Measurements from ENCODE around the gene EFL1. TPM values are rescaled to one million over a fixed set of nuclear protein-coding genes. Genes with fewer than 3 reads are reported as not detected.

The EFL1 gene
- total RNA-seq, 1 donor from 2014 or later = 13.3 TPM

- intact Hi-C loops (cut with DNase I) = no loop called here
- Histone ChIP-seq H3K4me3 (no peak overlapping the region), H3K36me3 (no peaks in the 10 kb centered on the region), H3K4me1 (no peaks in the 10 kb centered on the region), H3K27ac (no peak overlapping the region), H3K27me3 (no peaks in the 10 kb centered on the region), H3K9me3 (no peaks in the 10 kb centered on the region)
- TF ChIP-seq POLR2A (IDR thresholded peaks at IDR 0.05) (no peak), POLR2AphosphoS5 (IDR thresholded peaks at IDR 0.05; ENCODE audit: insufficient read depth in 1 of 2, low read depth in 1 of 2) (no peak), CTCF (IDR thresholded peaks at IDR 0.05) (no peak)
- DNase-seq (ENCODE audit: extremely low spot score in 2 of 2) = no peak
Observed at GRCh38 chr15:82105451-82106215, 156.9 kb downstream of the EFL1 start.

- no peak for TF ChIP-seq CTCF (IDR thresholded peaks at IDR 0.05)
- TF ChIP-seq POLR2A (IDR thresholded peaks at IDR 0.05) = no peak
- TF ChIP-seq POLR2AphosphoS5 (IDR thresholded peaks at IDR 0.05; ENCODE audit: insufficient read depth in 1 of 2, low read depth in 1 of 2) = no peak
- Histone ChIP-seq H3K4me3 (no peak overlapping the region), H3K9me3 (no peaks in the 10 kb centered on the region), H3K36me3 (no peaks in the 10 kb centered on the region), H3K27me3 (no peaks in the 10 kb centered on the region), H3K27ac (no peak overlapping the region), H3K4me1 (no peaks in the 10 kb centered on the region)
- no peak for DNase-seq (ENCODE audit: extremely low spot score in 2 of 2)
- intact Hi-C loops (cut with DNase I) = no loop called here
Observed at GRCh38 chr15:82103468-82103867, 159.1 kb downstream of the EFL1 start.

GRCh38 chr15:82100111-82100929 is 162.2 kb downstream of the EFL1 start:
- intact Hi-C loops (cut with DNase I) = no loop called here
- no peaks in the 10 kb centered on the region for H3K4me1 ChIP-seq

GRCh38 chr15:82098674-82099073 is 163.9 kb downstream of the EFL1 start:
- no peak for DNase-seq (ENCODE audit: extremely low spot score in 2 of 2)
- Histone ChIP-seq H3K4me1 (no peaks in the 10 kb centered on the region), H3K36me3 (no peaks in the 10 kb centered on the region), H3K9me3 (no peaks in the 10 kb centered on the region), H3K27ac (no peak overlapping the region), H3K4me3 (no peak overlapping the region), H3K27me3 (no peaks in the 10 kb centered on the region)
- TF ChIP-seq POLR2AphosphoS5 (IDR thresholded peaks at IDR 0.05; ENCODE audit: insufficient read depth in 1 of 2, low read depth in 1 of 2) (no peak), CTCF (IDR thresholded peaks at IDR 0.05) (no peak), POLR2A (IDR thresholded peaks at IDR 0.05) (no peak)
- intact Hi-C loops (cut with DNase I) = no loop called here

More at GRCh38 chr15:82100111-82100929, 162.2 kb downstream of the EFL1 start:
- no peaks in the 10 kb centered on the region for H3K9me3 ChIP-seq
- H3K27me3 ChIP-seq = no peaks in the 10 kb centered on the region
- peak overlapping the region; percentile 40 for H3K27ac ChIP-seq
- H3K4me3 ChIP-seq = no peak overlapping the region
- no peak for DNase-seq (ENCODE audit: extremely low spot score in 2 of 2)
- TF ChIP-seq CTCF (IDR thresholded peaks at IDR 0.05) = no peak
- no peak for TF ChIP-seq POLR2A (IDR thresholded peaks at IDR 0.05)
- no peak for TF ChIP-seq POLR2AphosphoS5 (IDR thresholded peaks at IDR 0.05; ENCODE audit: insufficient read depth in 1 of 2, low read depth in 1 of 2)
- no peaks in the 10 kb centered on the region for H3K36me3 ChIP-seq
